Measurements from ENCODE around the gene COA6. TPM values are rescaled to one million over a fixed set of nuclear protein-coding genes. Genes with fewer than 3 reads are reported as not detected.

COA6 gene
- total RNA-seq, 1 donor: 20.3 TPM

DNA sequence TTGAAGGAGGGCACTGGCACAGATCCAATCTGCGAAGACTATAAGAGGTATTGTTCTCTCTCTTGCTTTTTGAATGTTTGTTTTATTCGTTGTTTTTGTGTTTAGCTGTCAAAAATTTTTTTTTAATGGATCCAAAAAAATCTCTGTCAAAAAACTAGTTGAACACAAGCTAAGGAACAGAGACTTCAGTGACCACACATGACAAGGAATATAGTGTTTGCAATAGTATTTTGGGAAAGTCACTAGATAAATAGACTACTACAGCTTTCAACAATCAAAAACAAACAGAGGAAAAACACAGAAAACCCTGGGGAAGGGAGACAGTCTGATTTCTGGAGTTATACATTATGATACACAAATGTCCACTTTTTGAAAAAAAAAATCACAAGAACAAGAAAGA, 36.9 kb upstream of the COA6 start:
- no peak overlapping the region for H3K4me2 ChIP-seq (ENCODE audit: insufficient read depth, low read length)
- no peaks in the 10 kb centered on the region for H3K36me3 ChIP-seq (ENCODE audit: insufficient read depth, low read length)
- H4K20me1 ChIP-seq (ENCODE audit: insufficient read depth, low read length): no peaks in the 10 kb centered on the region
- no peak for DNase-seq (ENCODE audit: insufficient read length, low spot score, missing footprints)
- H3K4me3 ChIP-seq (ENCODE audit: insufficient read depth, low read length): no peak overlapping the region
- H3K9me3 ChIP-seq (ENCODE audit: low read depth, low read length): no peaks in the 10 kb centered on the region
- H2AFZ ChIP-seq (ENCODE audit: low read length): no peak overlapping the region
- no peaks in the 10 kb centered on the region for H3K4me1 ChIP-seq (ENCODE audit: insufficient read depth, low read length)
- no peaks in the 10 kb centered on the region for H3K27me3 ChIP-seq (ENCODE audit: insufficient read depth, low read length)
- H3K79me2 ChIP-seq (ENCODE audit: insufficient read depth, low read length): no peaks in the 10 kb centered on the region
- TF ChIP-seq, protein P1, sequence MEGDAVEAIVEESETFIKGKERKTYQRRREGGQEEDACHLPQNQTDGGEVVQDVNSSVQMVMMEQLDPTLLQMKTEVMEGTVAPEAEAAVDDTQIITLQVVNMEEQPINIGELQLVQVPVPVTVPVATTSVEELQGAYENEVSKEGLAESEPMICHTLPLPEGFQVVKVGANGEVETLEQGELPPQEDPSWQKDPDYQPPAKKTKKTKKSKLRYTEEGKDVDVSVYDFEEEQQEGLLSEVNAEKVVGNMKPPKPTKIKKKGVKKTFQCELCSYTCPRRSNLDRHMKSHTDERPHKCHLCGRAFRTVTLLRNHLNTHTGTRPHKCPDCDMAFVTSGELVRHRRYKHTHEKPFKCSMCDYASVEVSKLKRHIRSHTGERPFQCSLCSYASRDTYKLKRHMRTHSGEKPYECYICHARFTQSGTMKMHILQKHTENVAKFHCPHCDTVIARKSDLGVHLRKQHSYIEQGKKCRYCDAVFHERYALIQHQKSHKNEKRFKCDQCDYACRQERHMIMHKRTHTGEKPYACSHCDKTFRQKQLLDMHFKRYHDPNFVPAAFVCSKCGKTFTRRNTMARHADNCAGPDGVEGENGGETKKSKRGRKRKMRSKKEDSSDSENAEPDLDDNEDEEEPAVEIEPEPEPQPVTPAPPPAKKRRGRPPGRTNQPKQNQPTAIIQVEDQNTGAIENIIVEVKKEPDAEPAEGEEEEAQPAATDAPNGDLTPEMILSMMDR (IDR thresholded peaks at IDR 0.05; ENCODE audit: extremely low read depth, low read depth, low read length): no peak
- no peak overlapping the region for H3K27ac ChIP-seq (ENCODE audit: low read depth, low read length)

DNA sequence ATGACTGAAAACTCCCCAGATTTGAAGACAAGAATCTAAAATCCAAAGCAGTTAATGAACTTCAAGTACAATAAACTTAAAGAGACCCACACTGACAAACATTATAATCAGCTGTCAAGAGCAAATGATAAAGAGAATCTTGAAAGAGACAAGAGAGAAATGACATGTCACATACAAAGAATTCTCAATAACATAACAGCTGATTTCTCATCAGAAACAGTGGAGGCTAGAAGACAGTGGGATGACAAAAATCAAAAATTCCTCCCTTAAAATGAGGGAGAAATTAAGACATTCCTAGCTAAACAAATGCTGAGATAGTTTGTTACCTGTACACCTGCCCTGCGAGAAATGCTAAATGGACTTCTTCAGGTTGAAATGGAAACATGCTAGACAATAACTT, 36.0 kb upstream of the COA6 start:
- Histone ChIP-seq H3K27me3 (ENCODE audit: insufficient read depth, low read length) (no peaks in the 10 kb centered on the region), H4K20me1 (ENCODE audit: insufficient read depth, low read length) (no peaks in the 10 kb centered on the region), H3K4me1 (ENCODE audit: insufficient read depth, low read length) (no peaks in the 10 kb centered on the region), H2AFZ (ENCODE audit: low read length) (no peak overlapping the region), H3K79me2 (ENCODE audit: insufficient read depth, low read length) (no peaks in the 10 kb centered on the region), H3K9me3 (ENCODE audit: low read depth, low read length) (no peaks in the 10 kb centered on the region), H3K27ac (ENCODE audit: low read depth, low read length) (no peak overlapping the region), H3K4me3 (ENCODE audit: insufficient read depth, low read length) (no peak overlapping the region), H3K4me2 (ENCODE audit: insufficient read depth, low read length) (no peak overlapping the region), H3K36me3 (ENCODE audit: insufficient read depth, low read length) (no peaks in the 10 kb centered on the region)
- TF ChIP-seq, protein P1 (IDR thresholded peaks at IDR 0.05; ENCODE audit: extremely low read depth, low read depth, low read length): no peak
- no peak for DNase-seq (ENCODE audit: insufficient read length, low spot score, missing footprints)

- no peaks in the 10 kb centered on the region for H3K9me3 ChIP-seq (ENCODE audit: low read depth, low read length)
Measured at GRCh38 chr1:234340528-234340927, 32.7 kb upstream of the COA6 start.

GRCh38 chr1:234342774-234343173, 30.5 kb upstream of the COA6 start:
- Histone ChIP-seq H3K79me2 (ENCODE audit: insufficient read depth, low read length) (no peaks in the 10 kb centered on the region), H3K36me3 (ENCODE audit: insufficient read depth, low read length) (no peaks in the 10 kb centered on the region), H3K4me3 (ENCODE audit: insufficient read depth, low read length) (no peak overlapping the region), H4K20me1 (ENCODE audit: insufficient read depth, low read length) (no peaks in the 10 kb centered on the region), H3K4me1 (ENCODE audit: insufficient read depth, low read length) (no peaks in the 10 kb centered on the region), H2AFZ (ENCODE audit: low read length) (no peak overlapping the region), H3K27me3 (ENCODE audit: insufficient read depth, low read length) (no peaks in the 10 kb centered on the region), H3K27ac (ENCODE audit: low read depth, low read length) (no peak overlapping the region), H3K9me3 (ENCODE audit: low read depth, low read length) (no peaks in the 10 kb centered on the region), H3K4me2 (ENCODE audit: insufficient read depth, low read length) (no peak overlapping the region)
- DNase-seq (ENCODE audit: insufficient read length, low spot score, missing footprints): no peak
- TF ChIP-seq, protein P1 (IDR thresholded peaks at IDR 0.05; ENCODE audit: extremely low read depth, low read depth, low read length): no peak

More at GRCh38 chr1:234340528-234340927, 32.7 kb upstream of the COA6 start:
- H3K27ac ChIP-seq (ENCODE audit: low read depth, low read length): no peak overlapping the region
- H4K20me1 ChIP-seq (ENCODE audit: insufficient read depth, low read length): no peaks in the 10 kb centered on the region
- TF ChIP-seq, protein P1 (IDR thresholded peaks at IDR 0.05; ENCODE audit: extremely low read depth, low read depth, low read length): no peak
- no peak overlapping the region for H3K4me2 ChIP-seq (ENCODE audit: insufficient read depth, low read length)
- H3K4me1 ChIP-seq (ENCODE audit: insufficient read depth, low read length): no peaks in the 10 kb centered on the region
- H3K27me3 ChIP-seq (ENCODE audit: insufficient read depth, low read length): no peaks in the 10 kb centered on the region
- no peak overlapping the region for H3K4me3 ChIP-seq (ENCODE audit: insufficient read depth, low read length)
- DNase-seq (ENCODE audit: insufficient read length, low spot score, missing footprints): no peak
- no peak overlapping the region for H2AFZ ChIP-seq (ENCODE audit: low read length)
- H3K79me2 ChIP-seq (ENCODE audit: insufficient read depth, low read length): no peaks in the 10 kb centered on the region
- no peaks in the 10 kb centered on the region for H3K36me3 ChIP-seq (ENCODE audit: insufficient read depth, low read length)
